Parathyroid adenoma (tissue), 2 donors: ENCODE data around the gene KNCN.

ENCODE experiments used
- H2AFZ ChIP-seq: fragments of 300-600 bp; sonication (generic); one replicate; pipeline ENCODE4 v1.7.0; 2017; ENCODE audit warnings: antibody characterized with exemption, mild to moderate bottlenecking
- H3K27ac ChIP-seq: fragments of 300-600 bp; sonication (generic); one replicate; pipeline ENCODE4 v1.7.0; 2017
- H3K27me3 ChIP-seq: fragments of 300-600 bp; sonication (generic); one replicate; pipeline ENCODE4 v1.7.0; 2017; ENCODE audit warnings: low read length; ENCODE audit not compliant: control insufficient read depth, insufficient read depth
- H3K36me3 ChIP-seq: fragments of 300-600 bp; sonication (generic); one replicate; pipeline ENCODE4 v1.7.0; 2017; ENCODE audit warnings: low read length; ENCODE audit not compliant: control insufficient read depth, insufficient read depth
- H3K4me1 ChIP-seq: fragments of 300-600 bp; sonication (generic); one replicate; pipeline ENCODE4 v1.7.0; 2017; ENCODE audit warnings: control low read depth
- H3K4me2 ChIP-seq: fragments of 300-600 bp; sonication (generic); one replicate; pipeline ENCODE4 v1.7.0; 2017; ENCODE audit warnings: low read length
- H3K4me3 ChIP-seq: fragments of 300-600 bp; sonication (generic); one replicate; pipeline ENCODE4 v1.7.0; 2017; ENCODE audit warnings: low read depth, low read length
- H3K79me2 ChIP-seq: fragments of 300-600 bp; sonication (generic); one replicate; pipeline ENCODE4 v1.7.0; 2017; ENCODE audit warnings: control low read depth
- H3K9ac ChIP-seq: fragments of 300-600 bp; sonication (generic); one replicate; pipeline ENCODE4 v1.7.0; 2017; ENCODE audit warnings: mild to moderate bottlenecking
- H3K9me3 ChIP-seq: fragments of 300-600 bp; sonication (generic); one replicate; pipeline ENCODE4 v1.7.0; 2017; ENCODE audit warnings: low read length; ENCODE audit not compliant: control insufficient read depth
- CTCF ChIP-seq: fragments of 300-600 bp; sonication (generic); IDR thresholded peaks from one replicate; pipeline ENCODE4 v1.7.0; 2017; ENCODE audit warnings: antibody characterized with exemption, mild to moderate bottlenecking
- donor health status: primary hyperparathyroidism.

The KNCN gene

GRCh38 chr1:46595127-46595526 is 43.7 kb upstream of the KNCN start:
- Histone ChIP-seq H3K4me3 (no peak overlapping the region), H3K36me3 (no peaks in the 10 kb centered on the region), H3K27ac (no peak overlapping the region)

GRCh38 chr1:46594063-46594462 is 42.6 kb upstream of the KNCN start:
- H3K4me3 ChIP-seq, result no peak overlapping the region
- no peak overlapping the region for H3K9ac ChIP-seq
- H3K27ac ChIP-seq, result no peak overlapping the region
- no peak overlapping the region for H3K4me2 ChIP-seq
- H3K27me3 ChIP-seq, result no peaks in the 10 kb centered on the region
- H3K9me3 ChIP-seq, result no peaks in the 10 kb centered on the region
- no peaks in the 10 kb centered on the region for H3K36me3 ChIP-seq
- no peaks in the 10 kb centered on the region for H3K79me2 ChIP-seq
- no peaks in the 10 kb centered on the region for H3K4me1 ChIP-seq
- H2AFZ ChIP-seq, result no peak overlapping the region
- no peak for TF ChIP-seq CTCF

More at GRCh38 chr1:46595127-46595526, 43.7 kb upstream of the KNCN start:
- Histone ChIP-seq H3K4me2 (no peak overlapping the region), H2AFZ (no peak overlapping the region), H3K4me1 (no peaks in the 10 kb centered on the region), H3K27me3 (no peaks in the 10 kb centered on the region), H3K9me3 (no peaks in the 10 kb centered on the region), H3K79me2 (no peaks in the 10 kb centered on the region), H3K9ac (no peak overlapping the region)
- TF ChIP-seq CTCF, result no peak

DNA sequence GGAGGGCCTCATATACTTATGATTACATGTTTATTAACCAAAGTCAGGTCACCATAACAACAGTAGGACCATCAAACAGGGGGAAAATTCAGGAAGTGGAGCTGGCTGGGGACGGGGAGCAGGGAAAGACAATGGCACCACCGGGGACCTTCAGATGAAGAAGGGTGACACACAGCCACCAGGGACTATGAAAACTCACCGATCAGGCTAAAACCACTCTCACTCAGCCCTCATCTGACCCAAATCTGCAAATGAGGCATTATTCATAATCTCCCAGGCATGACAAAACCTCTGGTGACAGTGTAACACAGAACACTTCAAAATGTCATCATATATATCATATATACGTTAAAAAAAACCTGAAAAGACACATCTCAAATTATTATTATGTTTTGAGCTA is 41.4 kb upstream of the KNCN start:
- H3K79me2 ChIP-seq, result no peaks in the 10 kb centered on the region
- no peak overlapping the region for H3K27ac ChIP-seq
- no peak overlapping the region for H2AFZ ChIP-seq
- H3K9me3 ChIP-seq, result no peaks in the 10 kb centered on the region
- H3K9ac ChIP-seq, result no peak overlapping the region
- H3K27me3 ChIP-seq, result no peaks in the 10 kb centered on the region
- no peak for TF ChIP-seq CTCF
- H3K4me1 ChIP-seq, result no peaks in the 10 kb centered on the region
- H3K4me3 ChIP-seq, result no peak overlapping the region
- no peak overlapping the region for H3K4me2 ChIP-seq
- H3K36me3 ChIP-seq, result no peaks in the 10 kb centered on the region

- Histone ChIP-seq H3K4me3 (no peak overlapping the region), H2AFZ (no peak overlapping the region), H3K4me1 (no peaks in the 10 kb centered on the region), H3K9ac (no peak overlapping the region), H3K4me2 (no peak overlapping the region), H3K79me2 (no peaks in the 10 kb centered on the region), H3K9me3 (no peaks in the 10 kb centered on the region), H3K36me3 (no peaks in the 10 kb centered on the region), H3K27ac (no peak overlapping the region), H3K27me3 (no peaks in the 10 kb centered on the region)
- TF ChIP-seq CTCF, result no peak
Measured at GRCh38 chr1:46589529-46589928, 38.1 kb upstream of the KNCN start.

- H3K36me3 ChIP-seq, result no peaks in the 10 kb centered on the region
- no peaks in the 10 kb centered on the region for H3K9me3 ChIP-seq
- no peak overlapping the region for H3K4me3 ChIP-seq
- TF ChIP-seq CTCF, result no peak
- no peak overlapping the region for H2AFZ ChIP-seq
- H3K27me3 ChIP-seq, result no peaks in the 10 kb centered on the region
- no peak overlapping the region for H3K4me2 ChIP-seq
- no peaks in the 10 kb centered on the region for H3K4me1 ChIP-seq
- H3K79me2 ChIP-seq, result no peaks in the 10 kb centered on the region
- no peak overlapping the region for H3K27ac ChIP-seq
- no peak overlapping the region for H3K9ac ChIP-seq
Measured at GRCh38 chr1:46587069-46587468, 35.6 kb upstream of the KNCN start.
